Neuronal stem cell (in vitro differentiated cells): ENCODE data around the gene PDE6A.

Experiments
- DNase-seq: peaks from one replicate; pipeline ENCODE4 v3.0.0-alpha.2; 2013; ENCODE audit warnings: low spot score
- H2AFZ ChIP-seq: one replicate; pipeline ENCODE4 v1.6.1; 2013; ENCODE audit warnings: mild to moderate bottlenecking, low read length, inconsistent platforms
- H2AK5ac ChIP-seq: 2 replicates; pipeline ENCODE4 v1.6.1; 2013; ENCODE audit warnings: low read depth, mild to moderate bottlenecking, inconsistent platforms, low read length, moderate library complexity, mixed read lengths
- H2BK120ac ChIP-seq: 2 replicates; pipeline ENCODE4 v1.6.1; 2013; ENCODE audit warnings: low read depth, mild to moderate bottlenecking, inconsistent platforms, low read length, moderate library complexity, mixed read lengths
- H2BK12ac ChIP-seq: one replicate; pipeline ENCODE4 v1.6.1; 2013; ENCODE audit warnings: low read length, inconsistent platforms
- H2BK15ac ChIP-seq: 2 replicates; pipeline ENCODE4 v1.6.1; 2013; ENCODE audit warnings: mild to moderate bottlenecking, low read length, inconsistent platforms, mixed read lengths
- H2BK5ac ChIP-seq: one replicate; pipeline ENCODE4 v1.6.1; 2013; ENCODE audit warnings: inconsistent platforms, mild to moderate bottlenecking, low read length, moderate library complexity
- H3K14ac ChIP-seq: one replicate; pipeline ENCODE4 v1.6.1; 2013; ENCODE audit warnings: low read length, inconsistent platforms
- H3K18ac ChIP-seq: 2 replicates; pipeline ENCODE4 v1.6.1; 2013; ENCODE audit warnings: low read length, inconsistent platforms
- H3K23ac ChIP-seq: 2 replicates; pipeline ENCODE4 v1.6.1; 2013; ENCODE audit warnings: low read depth, mild to moderate bottlenecking, mixed read lengths, low read length, inconsistent platforms; ENCODE audit not compliant: poor library complexity
- H3K27ac ChIP-seq: replicated peaks from 3 replicates; pipeline ENCODE4 v1.5.1; 2013; ENCODE audit warnings: low read length, inconsistent platforms
- H3K27me3 ChIP-seq, 3 experiments: 2 replicates each; pipeline ENCODE4 v1.6.1; 2013; ENCODE audit warnings: low read length in 3 of 3, mild to moderate bottlenecking in 2 of 3, inconsistent platforms in 1 of 3, low read depth in 1 of 3, mixed read lengths in 1 of 3, moderate library complexity in 1 of 3; ENCODE audit not compliant: control insufficient read depth in 3 of 3, insufficient read depth in 3 of 3
- H3K36me3 ChIP-seq, 2 donors: replicated peaks in 1 of 2; 2 replicates each; pipeline ENCODE4 v1.6.1; 2013; ENCODE audit warnings: low read length in 2 of 2; ENCODE audit not compliant: control insufficient read depth in 2 of 2, insufficient read depth in 2 of 2
- H3K4ac ChIP-seq: 2 replicates; pipeline ENCODE4 v1.6.1; 2013; ENCODE audit warnings: inconsistent platforms, mild to moderate bottlenecking, low read length, moderate library complexity
- H3K4me1 ChIP-seq, 2 donors: 1 replicate in 1 of 2; 2 replicates in 1 of 2; pipeline ENCODE4 v1.6.1; 2013; ENCODE audit warnings: low read length in 2 of 2, low read depth in 1 of 2; ENCODE audit not compliant: control insufficient read depth in 2 of 2, insufficient read depth in 1 of 2
- H3K4me2 ChIP-seq: one replicate; pipeline ENCODE4 v1.6.1; 2013; ENCODE audit warnings: mild to moderate bottlenecking, low read length, inconsistent platforms; ENCODE audit not compliant: insufficient read depth, poor library complexity, severe bottlenecking
- H3K4me3 ChIP-seq, 2 donors: 2 replicates each; pipeline ENCODE4 v1.5.1; 2013; ENCODE audit warnings: low read length in 2 of 2, mild to moderate bottlenecking in 2 of 2, inconsistent platforms in 1 of 2, moderate library complexity in 1 of 2
- H3K79me1 ChIP-seq: one replicate; pipeline ENCODE4 v1.6.1; 2013; ENCODE audit warnings: low read depth, mild to moderate bottlenecking, inconsistent platforms, low read length, moderate library complexity
- H3K9ac ChIP-seq: one replicate; pipeline ENCODE4 v1.6.1; 2013; ENCODE audit warnings: mild to moderate bottlenecking, low read depth, low read length, inconsistent platforms; ENCODE audit not compliant: poor library complexity
- H3K9me3 ChIP-seq, 2 donors: replicated peaks in 1 of 2; 2 replicates each; pipeline versions ENCODE3 to v1.6.1; 2013; ENCODE audit warnings: low read length in 2 of 2, mild to moderate bottlenecking in 2 of 2, inconsistent platforms in 1 of 2, low read depth in 1 of 2, mixed read lengths in 1 of 2, moderate library complexity in 1 of 2; ENCODE audit not compliant: control insufficient read depth in 2 of 2, insufficient read depth in 1 of 2
- H4K8ac ChIP-seq: one replicate; pipeline ENCODE4 v1.6.1; 2013; ENCODE audit warnings: low read depth, mild to moderate bottlenecking, inconsistent platforms, low read length, moderate library complexity
- H4K91ac ChIP-seq: one replicate; pipeline ENCODE4 v1.6.1; 2013; ENCODE audit warnings: low read length, low read depth, mild to moderate bottlenecking, inconsistent platforms; ENCODE audit not compliant: poor library complexity
- WGBS, 2 donors: extraction: QIAGEN DNeasy Blood & Tissue Kit; methylation state at CpG; one replicate each; pipeline ENCODE4 v1.1.7; 2013; ENCODE audit warnings: missing lambda C conversion rate in 2 of 2, mixed read lengths in 1 of 2; ENCODE audit not compliant: insufficient read length in 2 of 2, insufficient replicate concordance in 1 of 2; ENCODE audit errors: extremely low coverage in 2 of 2; 5-methylcytosine and 5-hydroxymethylcytosine counted together

PDE6A gene

GRCh38 chr5:149959406-149960236 lies 15.0 kb upstream of the PDE6A start:
- no peak overlapping the region for H3K4ac ChIP-seq
- no peak overlapping the region for H2BK5ac ChIP-seq
- no peaks in the 10 kb centered on the region for H3K9me3 ChIP-seq
- no peak overlapping the region for H4K8ac ChIP-seq
- no peak overlapping the region for H3K14ac ChIP-seq
- H3K27me3 ChIP-seq: peaks cover 0 to 4% (median 0%) of the 10 kb centered on the region in 3 experiments
- no peak overlapping the region for H2AK5ac ChIP-seq
- H3K4me1 ChIP-seq: peaks cover 6 to 8% of the 10 kb centered on the region in 2 donors
- peak overlapping the region; percentile 54 for H3K4me2 ChIP-seq
- no peak overlapping the region for H2BK15ac ChIP-seq
- H2BK120ac ChIP-seq: no peak overlapping the region
- H3K36me3 ChIP-seq: no peaks in the 10 kb centered on the region
- H3K4me3 ChIP-seq: peak overlapping the region; percentile 67 to 73
- DNase-seq: no peak
- no CpG with 5 or more reads among the region's 14 CpGs for WGBS, 2 donors
- no peak overlapping the region for H3K23ac ChIP-seq
- H3K27ac ChIP-seq: peak overlapping the region; percentile 79
- no peak overlapping the region for H3K9ac ChIP-seq
- no peak overlapping the region for H3K18ac ChIP-seq
- no peak overlapping the region for H4K91ac ChIP-seq
- H2BK12ac ChIP-seq: no peak overlapping the region
- no peaks in the 10 kb centered on the region for H3K79me1 ChIP-seq
- H2AFZ ChIP-seq: peak overlapping the region; percentile 96

GRCh38 chr5:149957855-149958254 lies 13.3 kb upstream of the PDE6A start:
- no peak overlapping the region for H3K4ac ChIP-seq
- H3K4me3 ChIP-seq: no peak overlapping the region
- H3K9me3 ChIP-seq: no peaks in the 10 kb centered on the region
- H2BK12ac ChIP-seq: no peak overlapping the region
- no peak for DNase-seq
- no peak overlapping the region for H2BK5ac ChIP-seq
- H2BK120ac ChIP-seq: no peak overlapping the region
- no peak overlapping the region for H4K8ac ChIP-seq
- no peak overlapping the region for H3K14ac ChIP-seq
- peaks cover 0 to 4% (median 0%) of the 10 kb centered on the region in 3 experiments for H3K27me3 ChIP-seq
- no peak overlapping the region for H2AFZ ChIP-seq
- no peak overlapping the region for H3K4me2 ChIP-seq
- H3K27ac ChIP-seq: no peak overlapping the region
- peaks cover 6 to 8% of the 10 kb centered on the region in 2 donors for H3K4me1 ChIP-seq
- H2BK15ac ChIP-seq: no peak overlapping the region
- H3K23ac ChIP-seq: no peak overlapping the region
- H2AK5ac ChIP-seq: no peak overlapping the region
- no peak overlapping the region for H4K91ac ChIP-seq
- no peaks in the 10 kb centered on the region for H3K36me3 ChIP-seq
- H3K79me1 ChIP-seq: no peaks in the 10 kb centered on the region
- no peak overlapping the region for H3K9ac ChIP-seq
- H3K18ac ChIP-seq: no peak overlapping the region
- no CpG with 5 or more reads among the region's 4 CpGs for WGBS, 2 donors

GRCh38 chr5:149956685-149957084 lies 12.1 kb upstream of the PDE6A start:
- Histone ChIP-seq H3K23ac (no peak overlapping the region), H2BK15ac (no peak overlapping the region), H4K91ac (no peak overlapping the region), H3K4me1 (peaks cover 5 to 6% of the 10 kb centered on the region in 2 donors), H3K9ac (no peak overlapping the region), H3K9me3 (no peaks in the 10 kb centered on the region), H3K4ac (no peak overlapping the region), H3K4me3 (no peak overlapping the region), H3K4me2 (no peak overlapping the region), H3K14ac (no peak overlapping the region), H2BK5ac (no peak overlapping the region), H3K27me3 (peaks cover 0 to under 1% (median 0%) of the 10 kb centered on the region in 3 experiments), H2AFZ (no peak overlapping the region), H4K8ac (no peak overlapping the region), H2BK120ac (no peak overlapping the region), H3K79me1 (no peaks in the 10 kb centered on the region), H2BK12ac (no peak overlapping the region), H3K27ac (no peak overlapping the region), H3K36me3 (no peaks in the 10 kb centered on the region), H3K18ac (no peak overlapping the region), H2AK5ac (no peak overlapping the region)
- no peak for DNase-seq
- WGBS, 2 donors: no CpG with 5 or more reads among the region's 5 CpGs

GRCh38 chr5:149954798-149955197 lies 10.2 kb upstream of the PDE6A start:
- Histone ChIP-seq H3K14ac (no peak overlapping the region), H3K4me1 (peaks cover 2 to 4% of the 10 kb centered on the region in 2 donors), H2BK15ac (no peak overlapping the region), H2AK5ac (no peak overlapping the region), H2AFZ (no peak overlapping the region), H3K9me3 (no peaks in the 10 kb centered on the region), H2BK120ac (no peak overlapping the region), H3K36me3 (no peaks in the 10 kb centered on the region), H3K4me3 (no peak overlapping the region), H3K27me3 (peaks cover 0 to 4% (median 0%) of the 10 kb centered on the region in 3 experiments), H3K4me2 (no peak overlapping the region), H3K9ac (no peak overlapping the region), H3K23ac (no peak overlapping the region), H3K27ac (no peak overlapping the region), H3K79me1 (no peaks in the 10 kb centered on the region), H2BK5ac (no peak overlapping the region), H3K4ac (no peak overlapping the region), H2BK12ac (no peak overlapping the region), H3K18ac (no peak overlapping the region), H4K91ac (no peak overlapping the region), H4K8ac (no peak overlapping the region)
- no peak for DNase-seq
- WGBS, 2 donors: no CpG with 5 or more reads among the region's 6 CpGs
